GM18502 (cell line): ENCODE data around the gene LSM3.
A peak's percentile ranks its signal among the peaks of the same experiment; 100 is the strongest.

Experiments used
- ATAC-seq: cut with Tn5 transposase; IDR thresholded peaks from one replicate; pipeline ENCODE4 v1.9.1; 2021; ENCODE audit warnings: mild to moderate bottlenecking; ENCODE audit not compliant: unreplicated experiment, poor library complexity

The LSM3 gene

GRCh38 chr3:14188041-14188754 lies 9.6 kb downstream of the LSM3 start:
- no peak for ATAC-seq

- no peak for ATAC-seq
These were observed 16.2 kb downstream of the LSM3 start for GRCh38 chr3:14194865-14195264.

- ATAC-seq: no peak
These were observed 21.0 kb downstream of the LSM3 start for GRCh38 chr3:14199641-14200040.

DNA sequence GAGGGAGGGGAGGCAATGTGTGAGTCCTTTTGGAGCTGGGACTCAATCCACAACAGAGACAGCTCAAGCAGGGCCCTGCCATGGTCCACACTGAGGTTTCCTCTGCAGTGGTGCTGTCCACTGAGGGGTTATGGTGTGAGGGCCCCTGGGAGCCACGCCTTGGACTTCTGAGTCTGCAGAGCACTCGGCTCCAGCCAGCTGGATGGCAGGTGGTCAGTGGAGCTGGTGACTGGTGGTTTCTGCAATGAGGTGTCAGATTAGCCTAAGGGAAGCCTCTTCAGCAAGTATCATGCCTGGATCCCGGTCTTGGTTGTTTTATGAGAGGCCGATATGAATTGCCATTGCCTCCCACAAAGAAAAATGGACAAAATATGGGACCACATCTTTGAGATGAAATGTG lies 21.7 kb downstream of the LSM3 start:
- ATAC-seq: no peak

GRCh38 chr3:14200841-14201240 lies 22.2 kb downstream of the LSM3 start:
- ATAC-seq: no peak

- no peak for ATAC-seq
These were observed 23.5 kb downstream of the LSM3 start for GRCh38 chr3:14201940-14202684.

GRCh38 chr3:14202874-14203520 lies 24.4 kb downstream of the LSM3 start:
- ATAC-seq: no peak

- peak; percentile 64 for ATAC-seq
These were observed 25.0 kb downstream of the LSM3 start for GRCh38 chr3:14203521-14204079.

- ATAC-seq: no peak
These were observed 26.1 kb downstream of the LSM3 start for GRCh38 chr3:14204515-14205284.

- ATAC-seq: no peak
These were observed 28.0 kb downstream of the LSM3 start for GRCh38 chr3:14206548-14207177.

- no peak for ATAC-seq
These were observed 29.6 kb downstream of the LSM3 start for GRCh38 chr3:14208168-14208567.

DNA sequence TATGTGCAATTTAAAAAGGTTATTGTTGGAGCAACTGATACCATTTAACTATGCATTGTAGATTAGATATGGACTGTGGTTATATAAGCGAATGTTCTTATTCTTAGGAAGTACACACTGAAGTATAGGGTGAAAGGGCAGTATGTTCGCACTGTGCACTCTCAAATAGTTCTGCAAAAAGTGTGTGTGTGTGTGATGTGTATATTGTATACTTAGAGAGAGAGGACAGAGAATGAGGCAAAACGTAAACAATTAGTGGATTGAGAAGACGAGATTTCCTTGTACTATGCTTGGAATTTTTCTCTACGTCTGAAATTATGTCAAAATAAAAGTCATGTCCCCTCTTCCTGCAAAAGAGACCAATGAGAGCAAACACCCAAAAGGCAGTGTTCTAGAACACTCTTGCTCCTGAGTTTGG lies 30.4 kb downstream of the LSM3 start:
- ATAC-seq: no peak

DNA sequence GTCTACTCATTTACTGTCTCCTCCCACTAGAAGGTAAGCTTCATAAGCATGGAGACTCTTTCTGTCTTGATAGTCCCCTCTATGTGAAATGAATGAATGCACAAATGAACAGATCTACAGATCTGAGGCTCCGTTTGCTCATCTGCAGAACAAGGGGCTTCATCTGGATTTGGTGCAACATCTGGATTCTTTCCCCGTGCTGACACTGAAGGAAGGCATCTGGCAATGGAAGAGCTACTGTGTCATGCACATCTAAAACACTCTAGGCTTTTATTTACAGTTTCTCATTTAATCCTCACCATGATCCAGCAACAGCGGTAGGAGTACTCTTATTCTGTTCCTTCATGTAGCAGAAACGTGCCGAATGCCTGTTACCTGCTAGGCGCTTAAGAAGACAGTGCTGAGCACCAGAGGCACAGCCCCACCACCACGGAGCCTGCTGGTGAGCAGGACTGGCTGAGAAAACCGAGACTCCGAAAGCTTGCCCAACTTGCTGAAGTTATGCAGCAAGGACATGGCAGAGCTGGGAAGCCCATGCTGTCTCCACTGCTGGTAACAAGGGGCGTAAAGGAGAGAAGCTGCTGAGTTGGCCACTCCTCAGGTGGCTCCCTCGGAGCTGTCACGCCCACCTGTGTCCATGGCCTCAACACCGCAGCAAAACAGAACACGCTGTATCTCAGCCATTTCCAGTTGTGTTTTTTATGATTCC lies 31.1 kb downstream of the LSM3 start:
- ATAC-seq: no peak

DNA sequence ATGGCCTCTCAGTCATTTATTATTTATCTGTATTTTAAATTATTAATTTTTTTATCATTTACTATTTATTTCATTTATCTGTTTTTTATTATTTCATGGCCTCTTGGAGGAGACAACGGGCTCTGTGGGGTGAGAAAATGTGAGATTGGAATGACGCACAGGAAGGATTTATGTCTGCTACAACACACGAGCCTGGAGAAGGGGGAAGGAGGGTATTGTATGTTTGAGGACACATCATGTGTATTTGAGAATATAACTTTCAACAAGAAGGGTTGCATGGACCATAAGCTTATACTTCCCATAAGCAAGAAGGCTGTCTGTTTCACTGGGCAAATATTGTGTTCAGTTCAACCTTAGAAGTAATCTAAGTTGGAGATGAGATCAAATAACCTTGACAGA lies 31.7 kb downstream of the LSM3 start:
- no peak for ATAC-seq

GRCh38 chr3:14210843-14211594 lies 32.4 kb downstream of the LSM3 start:
- no peak for ATAC-seq

- no peak for ATAC-seq
These were observed 33.0 kb downstream of the LSM3 start for GRCh38 chr3:14211621-14212020.

GRCh38 chr3:14212032-14212431 lies 33.4 kb downstream of the LSM3 start:
- ATAC-seq: no peak

- no peak for ATAC-seq
These were observed 34.6 kb downstream of the LSM3 start for GRCh38 chr3:14213066-14213774.
